HCT116 (cell line): Measurements from ENCODE around the gene LORICRIN. TPM values are rescaled to one million over a fixed set of nuclear protein-coding genes. Genes with fewer than 3 reads are reported as not detected.

ENCODE experiments used
- ATAC-seq: fragments of 200-7000 bp; cut with Tn5 transposase; 2 replicates; pipeline ENCODE4 v1.9.1; 2020; ENCODE audit warnings: mild to moderate bottlenecking, moderate library complexity
- BruUV-seq: library from RNA; stranded (reverse); fragments of 400-500 nt; replicated peaks from 2 replicates; lab custom pipeline; 2021; lab: Mats Ljungman, UMichigan
- CTCF ChIA-PET: fragments of 300-600 bp; sonication (Branson Sonifier 250); formaldehyde crosslinking; loops from one replicate; lab custom pipeline; 2021; ENCODE audit warnings: antibody characterized with exemption; lab: Charles Lee
- POLR2A ChIA-PET: fragments of 300-600, 350-600 bp; sonication (Branson Sonifier 250); formaldehyde crosslinking; loops from one replicate; lab custom pipeline; 2021; ENCODE audit warnings: antibody characterized with exemption; lab: Charles Lee
- RAD21 ChIA-PET, 2 experiments: fragments of 300-600 bp; sonication (Branson Sonifier 250); formaldehyde crosslinking; loops; one replicate each; lab custom pipeline; 2023; ENCODE audit warnings: low total read pairs in 2 of 2; ENCODE audit not compliant: uncharacterized antibody in 2 of 2, unreplicated experiment in 2 of 2, low non-redundant PET in 1 of 2; lab: Charles Lee
- DNase-seq: peaks from one replicate; pipeline ENCODE4 v3.0.0-alpha.2; 2010; ENCODE audit warnings: low read depth, low spot score
- H2AFZ ChIP-seq: fragments of 200-600 bp; shearing (Covaris generic), sonication (generic); 2 replicates; pipeline ENCODE4 v1.6.1; 2017; ENCODE audit warnings: low read depth, mixed run types, mixed read lengths, antibody characterized with exemption, low read length; ENCODE audit not compliant: poor library complexity, severe bottlenecking
- H3K27ac ChIP-seq: 2 replicates; pipeline ENCODE4 v1.5.1; 2012; ENCODE audit warnings: low read depth, low read length
- H3K27me3 ChIP-seq: fragments of 200-600 bp; sonication (generic); 2 replicates; pipeline ENCODE4 v1.6.1; 2016; ENCODE audit warnings: mixed run types, low read length, mixed read lengths; ENCODE audit not compliant: insufficient read depth
- H3K36me3 ChIP-seq, 2 experiments: fragments of 200-500 bp in 1 of 2; fragments of 200-600 bp in 1 of 2; sonication (Bioruptor generic) in 1 of 2; sonication (generic) in 1 of 2; 2 replicates each; pipeline versions ENCODE4 v1.5.1 to v1.6.1; 2014 to 2016; ENCODE audit warnings: low read length in 2 of 2, inconsistent platforms in 1 of 2, mixed read lengths in 1 of 2, mixed run types in 1 of 2; ENCODE audit not compliant: insufficient read depth in 2 of 2, control insufficient read depth in 1 of 2
- H3K4me1 ChIP-seq, 2 experiments: fragments of 200-600 bp in 1 of 2; sonication (generic) in 1 of 2; 2 replicates each; pipeline versions ENCODE4 v1.5.1 to v1.6.1; 2012 to 2017; ENCODE audit warnings: low read length in 2 of 2, inconsistent platforms in 1 of 2, mild to moderate bottlenecking in 1 of 2, mixed read lengths in 1 of 2, mixed run types in 1 of 2, moderate library complexity in 1 of 2; ENCODE audit not compliant: insufficient read depth in 2 of 2, control insufficient read depth in 1 of 2
- H3K4me2 ChIP-seq: fragments of 200-600 bp; sonication (generic); 2 replicates; pipeline ENCODE4 v1.6.1; 2017; ENCODE audit warnings: mixed run types, low read length, mixed read lengths
- H3K4me3 ChIP-seq, 2 experiments: fragments of 200-600 bp in 1 of 2; sonication (generic) in 1 of 2; replicated peaks in 1 of 2; 2 replicates each; pipeline ENCODE4 v1.5.1; 2011 to 2016; ENCODE audit warnings: low read length in 2 of 2, control low read depth in 1 of 2, low read depth in 1 of 2, mild to moderate bottlenecking in 1 of 2, mixed read lengths in 1 of 2, mixed run types in 1 of 2
- H3K79me2 ChIP-seq: fragments of 200-600 bp; sonication (generic); 2 replicates; pipeline ENCODE4 v1.6.1; 2017; ENCODE audit warnings: mild to moderate bottlenecking, mixed run types, low read length, moderate library complexity, mixed read lengths; ENCODE audit not compliant: insufficient read depth
- H3K9ac ChIP-seq: fragments of 200-600 bp; sonication (generic); 2 replicates; pipeline ENCODE4 v1.6.1; 2016; ENCODE audit warnings: low read length, mixed read lengths
- H3K9me2 ChIP-seq: fragments of 200-600 bp; sonication (generic), shearing (Covaris generic); 2 replicates; pipeline ENCODE4 v1.6.1; 2017; ENCODE audit warnings: mixed run types, mild to moderate bottlenecking, moderate library complexity; ENCODE audit not compliant: insufficient read depth
- H3K9me3 ChIP-seq, 2 experiments: fragments of 200-500 bp in 1 of 2; fragments of 200-600 bp in 1 of 2; sonication (Bioruptor generic) in 1 of 2; sonication (generic) in 1 of 2; 2 replicates each; pipeline ENCODE4 v1.6.1; 2014 to 2017; ENCODE audit warnings: low read length in 2 of 2, mixed read lengths in 2 of 2, inconsistent platforms in 1 of 2, low read depth in 1 of 2, mild to moderate bottlenecking in 1 of 2, mixed run types in 1 of 2, moderate library complexity in 1 of 2; ENCODE audit not compliant: control insufficient read depth in 1 of 2, insufficient read depth in 1 of 2
- H4K20me1 ChIP-seq: fragments of 200-600 bp; sonication (generic), shearing (Covaris generic); 2 replicates; pipeline ENCODE4 v1.6.1; 2017; ENCODE audit warnings: mixed run types, mild to moderate bottlenecking, moderate library complexity; ENCODE audit not compliant: insufficient read depth
- CBX3 ChIP-seq: IDR thresholded peaks from 2 replicates; pipeline ENCODE4 v1.6.1; 2012; ENCODE audit warnings: low read depth
- EGR1 ChIP-seq: IDR thresholded peaks from 2 replicates; pipeline ENCODE4 v1.6.1; 2012; ENCODE audit warnings: low read depth
- EZH2phosphoT487 ChIP-seq: fragments of 200-600 bp; IDR thresholded peaks from 2 replicates; pipeline ENCODE4 v1.6.1; 2018; ENCODE audit warnings: antibody characterized with exemption, borderline replicate concordance
- FOSL1 ChIP-seq: IDR thresholded peaks from 2 replicates; pipeline ENCODE4 v1.6.1; 2012; ENCODE audit warnings: low read depth
- JUND ChIP-seq: IDR thresholded peaks from 2 replicates; pipeline ENCODE4 v1.6.1; 2012
- SRF ChIP-seq: IDR thresholded peaks from 2 replicates; pipeline ENCODE4 v1.6.1; 2012; ENCODE audit warnings: low read depth
- ZNF274 ChIP-seq: fragments of 200-500 bp; sonication (Bioruptor generic); IDR thresholded peaks from 2 replicates; pipeline ENCODE4 v1.6.1; 2014; ENCODE audit warnings: mild to moderate bottlenecking, low read depth, low read length, inconsistent platforms
- intact Hi-C: fragments of 100-400 bp; cut with micrococcal nuclease; formaldehyde crosslinking; loops from 2 replicates; pipeline ENCODE4 v1.10.0; 2022
- total RNA-seq: library from RNA; stranded (reverse); gene quantifications from one replicate; pipeline ENCODE4 v1.2.1, GENCODE V29; 2021; ENCODE audit not compliant: unreplicated experiment
- TF ChIP-seq, protein P1 (sequence below): IDR thresholded peaks from 2 replicates; pipeline ENCODE4 v1.6.1; 2012
- TF ChIP-seq, protein P2 (sequence below): IDR thresholded peaks from 2 replicates; pipeline ENCODE4 v1.6.1; 2012; ENCODE audit warnings: low read depth
- TF ChIP-seq, protein P3 (sequence below): IDR thresholded peaks from 2 replicates; pipeline ENCODE4 v1.6.1; 2011; ENCODE audit warnings: mild to moderate bottlenecking, low read length, moderate library complexity; ENCODE audit not compliant: insufficient replicate concordance; ENCODE audit errors: extremely low read depth

The LORICRIN gene
- total RNA-seq, 1 experiment from 2014 or later = not detected

DNA sequence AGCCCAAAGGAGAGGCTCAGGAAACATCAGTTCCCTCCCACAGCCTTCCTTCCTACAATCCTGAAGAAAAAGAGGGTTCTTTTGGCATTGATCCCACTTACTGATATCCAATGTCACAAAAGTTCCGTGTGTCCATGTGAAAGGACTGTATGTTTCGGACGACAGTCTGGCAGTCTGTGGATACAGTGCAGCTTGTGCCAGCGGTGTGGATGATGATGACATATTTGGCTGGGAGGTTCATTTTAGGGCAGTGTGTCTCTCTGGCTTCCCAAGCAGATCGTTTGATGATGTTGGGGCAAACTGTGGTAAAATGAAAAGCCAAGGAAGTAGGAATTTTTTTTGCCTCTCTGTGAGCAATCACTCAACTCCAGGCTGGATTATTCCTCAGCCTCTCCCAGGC lies 42.8 kb downstream of the LORICRIN start:
- CTCF ChIA-PET = no interaction called here
- no peaks in the 10 kb centered on the region for H4K20me1 ChIP-seq
- H3K9me2 ChIP-seq = no peaks in the 10 kb centered on the region
- H3K4me2 ChIP-seq = no peak overlapping the region
- peaks cover 28% of the 10 kb centered on the region for H3K27me3 ChIP-seq
- RAD21 ChIA-PET = no interaction called here
- H2AFZ ChIP-seq = no peak overlapping the region
- H3K9me3 ChIP-seq = no peaks in the 10 kb centered on the region
- no peak for ATAC-seq
- no peak overlapping the region for H3K9ac ChIP-seq
- no peak overlapping the region for H3K4me3 ChIP-seq
- no peak for DNase-seq
- no peaks in the 10 kb centered on the region for H3K36me3 ChIP-seq
- H3K4me1 ChIP-seq = no peaks in the 10 kb centered on the region
- intact Hi-C loops = no loop called here
- TF ChIP-seq FOSL1 = no peak
- TF ChIP-seq ZNF274 = no peak
- TF ChIP-seq, all 23 proteins: peak for 0
- POLR2A ChIA-PET = no interaction called here
- H3K79me2 ChIP-seq = no peaks in the 10 kb centered on the region
- no peak overlapping the region for H3K27ac ChIP-seq
- BruUV-seq = no TSS peak

DNA sequence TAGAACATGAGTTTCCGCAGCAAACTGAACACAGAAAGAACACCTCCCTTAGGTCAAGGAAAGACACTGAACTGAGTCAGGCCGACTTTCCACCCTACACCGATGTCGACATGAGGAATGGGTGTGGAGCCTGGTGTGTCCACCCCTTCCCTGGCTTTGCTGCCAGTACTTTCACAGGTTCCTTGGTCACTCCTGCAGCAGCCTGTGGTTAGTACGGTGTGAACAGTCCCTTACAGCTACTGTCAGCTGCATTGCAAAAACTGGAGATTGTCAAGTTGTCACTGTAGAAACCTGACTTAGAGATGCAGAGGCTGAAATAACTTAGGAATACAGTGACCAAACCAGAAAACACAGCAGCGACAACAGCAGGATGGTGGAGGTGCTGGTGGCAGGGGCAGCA lies 46.2 kb downstream of the LORICRIN start:
- ATAC-seq = no peak
- H3K79me2 ChIP-seq = no peaks in the 10 kb centered on the region
- H3K27me3 ChIP-seq = peaks cover 28% of the 10 kb centered on the region
- H3K4me2 ChIP-seq = no peak overlapping the region
- POLR2A ChIA-PET = no interaction called here
- no peaks in the 10 kb centered on the region for H3K36me3 ChIP-seq
- no peak overlapping the region for H2AFZ ChIP-seq
- intact Hi-C loops = no loop called here
- no peaks in the 10 kb centered on the region for H4K20me1 ChIP-seq
- RAD21 ChIA-PET = no interaction called here
- no peak overlapping the region for H3K27ac ChIP-seq
- no peaks in the 10 kb centered on the region for H3K4me1 ChIP-seq
- DNase-seq = no peak
- CTCF ChIA-PET = interaction anchor here (1.1 kb wide), 2 partner anchors 17 to 19 kb away, joined by 3 to 4 read pairs; no protein-coding TSS in a partner anchor
- H3K4me3 ChIP-seq = no peak overlapping the region
- TF ChIP-seq, protein P1, sequence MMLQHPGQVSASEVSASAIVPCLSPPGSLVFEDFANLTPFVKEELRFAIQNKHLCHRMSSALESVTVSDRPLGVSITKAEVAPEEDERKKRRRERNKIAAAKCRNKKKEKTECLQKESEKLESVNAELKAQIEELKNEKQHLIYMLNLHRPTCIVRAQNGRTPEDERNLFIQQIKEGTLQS = no peak
- TF ChIP-seq, protein P2, sequence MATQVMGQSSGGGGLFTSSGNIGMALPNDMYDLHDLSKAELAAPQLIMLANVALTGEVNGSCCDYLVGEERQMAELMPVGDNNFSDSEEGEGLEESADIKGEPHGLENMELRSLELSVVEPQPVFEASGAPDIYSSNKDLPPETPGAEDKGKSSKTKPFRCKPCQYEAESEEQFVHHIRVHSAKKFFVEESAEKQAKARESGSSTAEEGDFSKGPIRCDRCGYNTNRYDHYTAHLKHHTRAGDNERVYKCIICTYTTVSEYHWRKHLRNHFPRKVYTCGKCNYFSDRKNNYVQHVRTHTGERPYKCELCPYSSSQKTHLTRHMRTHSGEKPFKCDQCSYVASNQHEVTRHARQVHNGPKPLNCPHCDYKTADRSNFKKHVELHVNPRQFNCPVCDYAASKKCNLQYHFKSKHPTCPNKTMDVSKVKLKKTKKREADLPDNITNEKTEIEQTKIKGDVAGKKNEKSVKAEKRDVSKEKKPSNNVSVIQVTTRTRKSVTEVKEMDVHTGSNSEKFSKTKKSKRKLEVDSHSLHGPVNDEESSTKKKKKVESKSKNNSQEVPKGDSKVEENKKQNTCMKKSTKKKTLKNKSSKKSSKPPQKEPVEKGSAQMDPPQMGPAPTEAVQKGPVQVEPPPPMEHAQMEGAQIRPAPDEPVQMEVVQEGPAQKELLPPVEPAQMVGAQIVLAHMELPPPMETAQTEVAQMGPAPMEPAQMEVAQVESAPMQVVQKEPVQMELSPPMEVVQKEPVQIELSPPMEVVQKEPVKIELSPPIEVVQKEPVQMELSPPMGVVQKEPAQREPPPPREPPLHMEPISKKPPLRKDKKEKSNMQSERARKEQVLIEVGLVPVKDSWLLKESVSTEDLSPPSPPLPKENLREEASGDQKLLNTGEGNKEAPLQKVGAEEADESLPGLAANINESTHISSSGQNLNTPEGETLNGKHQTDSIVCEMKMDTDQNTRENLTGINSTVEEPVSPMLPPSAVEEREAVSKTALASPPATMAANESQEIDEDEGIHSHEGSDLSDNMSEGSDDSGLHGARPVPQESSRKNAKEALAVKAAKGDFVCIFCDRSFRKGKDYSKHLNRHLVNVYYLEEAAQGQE = no peak
- TF ChIP-seq JUND (no peak), CBX3 (no peak), SRF (no peak), EGR1 (no peak), EZH2phosphoT487 (no peak)
- TF ChIP-seq, protein P3, sequence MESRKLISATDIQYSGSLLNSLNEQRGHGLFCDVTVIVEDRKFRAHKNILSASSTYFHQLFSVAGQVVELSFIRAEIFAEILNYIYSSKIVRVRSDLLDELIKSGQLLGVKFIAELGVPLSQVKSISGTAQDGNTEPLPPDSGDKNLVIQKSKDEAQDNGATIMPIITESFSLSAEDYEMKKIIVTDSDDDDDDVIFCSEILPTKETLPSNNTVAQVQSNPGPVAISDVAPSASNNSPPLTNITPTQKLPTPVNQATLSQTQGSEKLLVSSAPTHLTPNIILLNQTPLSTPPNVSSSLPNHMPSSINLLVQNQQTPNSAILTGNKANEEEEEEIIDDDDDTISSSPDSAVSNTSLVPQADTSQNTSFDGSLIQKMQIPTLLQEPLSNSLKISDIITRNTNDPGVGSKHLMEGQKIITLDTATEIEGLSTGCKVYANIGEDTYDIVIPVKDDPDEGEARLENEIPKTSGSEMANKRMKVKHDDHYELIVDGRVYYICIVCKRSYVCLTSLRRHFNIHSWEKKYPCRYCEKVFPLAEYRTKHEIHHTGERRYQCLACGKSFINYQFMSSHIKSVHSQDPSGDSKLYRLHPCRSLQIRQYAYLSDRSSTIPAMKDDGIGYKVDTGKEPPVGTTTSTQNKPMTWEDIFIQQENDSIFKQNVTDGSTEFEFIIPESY = no peak
- no peaks in the 10 kb centered on the region for H3K9me3 ChIP-seq
- BruUV-seq = no TSS peak
- no peaks in the 10 kb centered on the region for H3K9me2 ChIP-seq
- no peak overlapping the region for H3K9ac ChIP-seq
